GM18499 (cell line): Measurements from ENCODE around the gene SERPING1.
A peak's percentile ranks its signal among the peaks of the same experiment; 100 is the strongest.

Experiments used
- ATAC-seq: cut with Tn5 transposase; IDR thresholded peaks from one replicate; pipeline ENCODE4 v1.9.1; 2021; ENCODE audit warnings: moderate number of reproducible peaks; ENCODE audit not compliant: insufficient read depth, unreplicated experiment

The SERPING1 gene

GRCh38 chr11:57597461-57597915, at the start of gene SERPING1:
Gene SERPING1 (plus strand): TSS chr11:57597685. CDS start chr11:57598271, 586 bp downstream.
- ATAC-seq = no peak

- ATAC-seq = peak; percentile 77
Measured at GRCh38 chr11:57547854-57548377, 49.6 kb upstream of the SERPING1 start.

- no peak for ATAC-seq
Measured at GRCh38 chr11:57549983-57550382, 47.5 kb upstream of the SERPING1 start.

- ATAC-seq = no peak
Measured at GRCh38 chr11:57551941-57552340, 45.5 kb upstream of the SERPING1 start.

- no peak for ATAC-seq
Measured at GRCh38 chr11:57552479-57552878, 45.0 kb upstream of the SERPING1 start.

GRCh38 chr11:57555393-57555792, 42.1 kb upstream of the SERPING1 start:
- no peak for ATAC-seq

GRCh38 chr11:57556041-57556440, 41.4 kb upstream of the SERPING1 start:
- no peak for ATAC-seq

- ATAC-seq = no peak
Measured at GRCh38 chr11:57560146-57560545, 37.3 kb upstream of the SERPING1 start.

- ATAC-seq = no peak
Measured at GRCh38 chr11:57562596-57562995, 34.9 kb upstream of the SERPING1 start.

- peak; percentile 66 for ATAC-seq
Measured at GRCh38 chr11:57566005-57566904, 31.2 kb upstream of the SERPING1 start.

- no peak for ATAC-seq
Measured at GRCh38 chr11:57566905-57567514, 30.5 kb upstream of the SERPING1 start.

- peak; percentile 32 for ATAC-seq
Measured at GRCh38 chr11:57567515-57568329, 29.8 kb upstream of the SERPING1 start, which contains the start of gene UBE2L6. Gene UBE2L6 (minus strand): TSS chr11:57567672. CDS start chr11:57567611, 61 bp downstream.

GRCh38 chr11:57568330-57568766, 29.1 kb upstream of the SERPING1 start:
- peak; percentile 55 for ATAC-seq

GRCh38 chr11:57571606-57572005, 25.9 kb upstream of the SERPING1 start:
- no peak for ATAC-seq

GRCh38 chr11:57574061-57574460, 23.4 kb upstream of the SERPING1 start:
- ATAC-seq = no peak

- no peak for ATAC-seq
Measured at GRCh38 chr11:57584341-57584740, 13.1 kb upstream of the SERPING1 start.

- no peak for ATAC-seq
Measured at GRCh38 chr11:57585301-57585700, 12.2 kb upstream of the SERPING1 start.

GRCh38 chr11:57586711-57587245, 10.7 kb upstream of the SERPING1 start:
- ATAC-seq = no peak

- no peak for ATAC-seq
Measured at GRCh38 chr11:57588046-57588710, 9.3 kb upstream of the SERPING1 start.
